GM19455 (cell line): ENCODE measurements around the gene KIAA1210.

Source experiments
- ATAC-seq: cut with Tn5 transposase; IDR thresholded peaks from one replicate; pipeline ENCODE4 v1.9.1; 2021; ENCODE audit not compliant: unreplicated experiment

Gene KIAA1210

DNA sequence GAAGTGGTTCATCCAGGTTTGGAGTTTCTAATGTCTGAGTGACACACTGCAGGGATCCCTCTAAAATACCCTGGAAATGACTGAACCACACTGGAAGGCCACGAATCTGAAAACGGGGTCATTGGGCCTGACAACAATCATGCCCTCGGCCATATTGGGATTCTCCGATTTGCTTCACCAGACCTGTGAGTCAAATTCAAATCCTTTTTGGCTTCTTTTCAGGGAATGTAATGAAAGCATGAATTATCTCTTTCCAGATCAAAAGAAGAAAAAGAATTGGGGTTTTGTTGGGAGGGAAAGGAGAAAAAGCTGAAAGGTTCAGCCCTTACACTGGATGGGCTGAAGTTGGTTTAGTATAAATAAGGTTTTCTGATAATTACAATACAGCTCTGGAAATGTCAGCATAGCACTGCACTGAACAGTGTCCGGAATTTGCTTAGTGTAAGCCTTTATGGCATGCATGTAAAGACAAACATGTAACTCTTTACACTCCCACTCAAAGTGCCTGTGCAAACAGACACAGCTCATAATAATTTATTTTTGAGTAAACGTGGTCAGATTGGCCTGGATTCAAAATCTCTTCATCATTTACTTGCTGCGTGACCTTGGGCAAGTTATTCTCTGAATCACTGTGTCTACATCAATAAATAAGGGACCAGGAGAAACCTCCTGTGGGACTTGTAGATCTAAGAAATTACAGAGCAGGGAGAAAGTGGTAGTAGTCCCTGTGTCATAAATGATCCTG lies 33.4 kb downstream of the KIAA1210 start:
- no peak for ATAC-seq

DNA sequence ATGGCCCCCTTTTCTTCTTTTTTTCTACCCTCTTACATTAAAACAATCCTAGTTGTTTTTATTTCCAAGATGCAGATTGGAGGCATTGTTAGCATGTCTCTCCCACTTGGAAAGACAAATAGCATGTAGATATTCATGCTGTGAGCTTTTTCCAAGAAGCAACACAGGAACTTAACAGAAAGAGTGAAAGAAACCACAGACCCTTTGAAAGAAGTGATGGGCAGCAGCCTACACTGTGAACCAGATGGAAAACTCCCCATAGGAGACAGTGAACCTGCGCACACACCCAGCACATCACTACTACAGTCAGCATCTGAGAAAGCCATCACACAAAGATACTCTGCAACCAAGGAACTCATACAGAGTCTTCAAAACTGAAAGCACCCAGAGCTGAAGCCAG lies 37.0 kb downstream of the KIAA1210 start:
- no peak for ATAC-seq

DNA sequence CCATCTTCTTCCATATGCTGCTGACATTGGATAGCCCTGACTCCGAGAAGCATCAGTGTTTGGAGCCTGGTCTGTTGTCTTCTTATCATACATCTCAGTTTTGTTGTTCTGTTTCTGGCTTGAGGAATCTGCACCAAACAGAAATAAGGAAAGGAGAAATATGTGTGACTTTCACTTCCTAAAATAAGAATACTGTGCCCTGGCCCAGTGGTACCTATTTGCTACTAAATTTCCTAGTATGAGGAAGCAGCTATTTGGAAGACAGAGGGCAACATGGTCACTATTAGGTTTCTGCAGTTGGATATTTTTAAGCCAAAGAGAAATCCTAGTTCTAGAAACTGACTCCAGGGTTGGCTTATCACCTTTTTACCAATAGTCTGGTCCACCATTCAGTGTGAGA lies 38.0 kb downstream of the KIAA1210 start:
- no peak for ATAC-seq

GRCh38 chrX:119087121-119087520 lies 40.5 kb downstream of the KIAA1210 start:
- no peak for ATAC-seq

- ATAC-seq = no peak
These were observed 42.8 kb downstream of the KIAA1210 start for GRCh38 chrX:119084766-119085165.

DNA sequence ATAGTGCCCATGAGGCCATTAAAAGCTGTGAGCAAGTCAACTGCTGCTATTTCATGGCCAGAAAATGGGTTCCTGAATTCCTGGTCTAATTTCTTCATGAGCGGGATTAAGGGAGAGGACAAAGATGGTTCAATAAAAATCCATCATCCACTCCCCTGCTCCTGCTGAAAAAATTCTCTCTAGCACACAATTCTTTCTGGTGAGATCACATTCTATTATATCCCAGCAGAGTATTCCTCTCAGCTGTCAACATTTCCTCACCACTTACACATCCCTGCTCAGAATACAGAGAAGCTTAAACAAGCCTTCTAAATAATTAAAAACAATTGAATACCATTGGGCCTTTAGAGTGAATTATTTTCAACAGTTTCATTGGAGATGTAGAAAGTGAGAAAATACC lies 45.3 kb downstream of the KIAA1210 start:
- no peak for ATAC-seq

GRCh38 chrX:119075270-119076025 lies 52.2 kb downstream of the KIAA1210 start:
- no peak for ATAC-seq

- ATAC-seq = no peak
These were observed 53.7 kb downstream of the KIAA1210 start for GRCh38 chrX:119073911-119074310.

- ATAC-seq = no peak
These were observed 54.3 kb downstream of the KIAA1210 start for GRCh38 chrX:119073200-119073905.

DNA sequence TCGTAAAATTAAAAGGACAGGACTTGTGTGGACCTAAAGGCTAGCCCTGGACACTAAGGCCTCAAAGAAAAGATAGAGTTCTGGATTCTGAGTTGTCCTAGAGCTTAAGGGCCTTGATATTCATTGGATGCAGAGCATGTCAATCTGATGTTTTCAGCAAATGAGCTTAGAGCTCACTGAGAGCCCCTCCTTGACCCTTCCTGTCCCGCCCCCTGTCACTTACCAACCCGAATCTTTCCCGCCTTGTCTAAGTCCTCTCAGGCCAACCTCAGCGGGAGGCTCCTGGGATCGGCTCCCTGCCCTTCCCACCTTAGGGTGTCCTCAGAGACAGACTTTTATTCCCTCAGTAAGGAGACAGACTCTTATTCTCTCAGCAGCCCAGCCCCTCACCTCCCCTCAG lies 54.9 kb downstream of the KIAA1210 start, which contains the start of gene CT47C1:
Gene CT47C1, plus strand, starts transcription at position 250 of the 400 bp plus-strand sequence. CDS start 233 bp downstream, outside the sequence.
- no peak for ATAC-seq

- no peak for ATAC-seq
These were observed 56.2 kb downstream of the KIAA1210 start for GRCh38 chrX:119071381-119071780.

- no peak for ATAC-seq
These were observed 57.9 kb downstream of the KIAA1210 start for GRCh38 chrX:119069762-119070161.

DNA sequence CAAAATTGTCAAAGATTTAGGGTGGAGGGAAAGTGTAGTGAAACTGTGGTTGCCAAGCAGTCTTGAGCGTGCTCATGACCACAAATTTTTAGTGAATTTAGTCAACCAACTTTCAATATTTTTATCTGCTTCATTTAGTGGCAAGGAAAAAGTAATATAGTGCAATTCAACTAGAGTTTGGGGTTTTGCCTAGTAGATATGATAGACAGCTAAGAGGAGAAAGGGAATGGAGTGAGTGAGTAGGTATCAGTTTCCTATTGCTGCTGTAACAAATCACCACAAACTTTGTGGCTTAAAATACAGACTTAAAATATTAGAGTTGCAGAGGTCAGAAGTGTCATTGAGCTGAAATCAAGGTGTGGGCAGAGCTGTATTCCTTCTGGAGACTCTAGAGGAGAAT lies 58.5 kb downstream of the KIAA1210 start:
- ATAC-seq = no peak

DNA sequence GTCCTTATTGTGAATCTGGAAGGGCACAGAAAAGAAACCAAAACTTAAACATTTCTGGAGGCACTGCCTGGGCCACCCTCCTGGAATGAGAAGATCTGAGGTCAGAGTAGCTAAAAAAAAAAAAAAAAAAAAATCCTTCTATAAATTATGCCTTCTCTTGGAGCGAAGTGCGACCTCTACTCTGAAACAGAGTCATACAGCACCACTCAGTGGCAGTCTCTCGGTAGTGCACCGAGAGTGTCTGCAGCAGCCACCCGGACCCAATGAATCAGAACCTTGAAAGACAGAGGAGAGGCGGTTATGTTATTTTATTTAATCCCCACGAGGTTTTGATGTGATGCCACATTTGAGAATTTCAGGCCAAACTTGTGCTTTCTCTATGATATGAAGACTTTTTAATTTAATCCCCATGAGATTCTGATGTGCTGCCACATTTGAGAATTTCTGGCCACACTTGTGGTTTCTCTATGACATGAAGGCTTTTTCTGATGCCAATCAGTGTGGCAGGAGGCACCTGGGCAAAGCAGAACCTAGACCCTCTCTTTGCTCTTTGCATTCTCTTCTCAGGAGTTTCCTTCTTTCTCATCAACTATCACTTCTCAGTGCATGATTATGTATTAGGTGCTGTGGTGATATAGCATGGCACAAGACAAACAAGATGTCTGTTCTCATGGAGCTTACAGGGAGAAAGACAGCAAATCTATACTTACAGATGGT lies 60.4 kb downstream of the KIAA1210 start:
- no peak for ATAC-seq

DNA sequence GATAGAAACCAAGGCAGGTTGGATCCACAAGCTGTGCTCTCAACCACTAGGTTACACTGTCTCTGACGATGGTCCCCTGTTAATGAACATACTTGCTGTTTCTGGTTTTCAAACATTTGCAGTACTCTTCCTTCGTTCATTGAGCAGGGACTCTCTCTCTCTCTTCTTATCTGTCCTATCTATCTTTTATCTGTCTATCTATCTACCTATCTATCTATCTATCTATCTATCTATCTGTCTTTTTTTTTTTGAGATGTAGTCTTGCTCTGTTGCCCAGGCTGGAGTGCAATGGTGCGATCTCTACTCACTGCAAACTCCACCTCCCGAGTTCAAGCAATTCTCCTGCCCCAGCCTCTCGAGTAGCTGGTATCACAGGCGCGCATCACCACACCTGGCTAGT lies 64.2 kb downstream of the KIAA1210 start:
- no peak for ATAC-seq

DNA sequence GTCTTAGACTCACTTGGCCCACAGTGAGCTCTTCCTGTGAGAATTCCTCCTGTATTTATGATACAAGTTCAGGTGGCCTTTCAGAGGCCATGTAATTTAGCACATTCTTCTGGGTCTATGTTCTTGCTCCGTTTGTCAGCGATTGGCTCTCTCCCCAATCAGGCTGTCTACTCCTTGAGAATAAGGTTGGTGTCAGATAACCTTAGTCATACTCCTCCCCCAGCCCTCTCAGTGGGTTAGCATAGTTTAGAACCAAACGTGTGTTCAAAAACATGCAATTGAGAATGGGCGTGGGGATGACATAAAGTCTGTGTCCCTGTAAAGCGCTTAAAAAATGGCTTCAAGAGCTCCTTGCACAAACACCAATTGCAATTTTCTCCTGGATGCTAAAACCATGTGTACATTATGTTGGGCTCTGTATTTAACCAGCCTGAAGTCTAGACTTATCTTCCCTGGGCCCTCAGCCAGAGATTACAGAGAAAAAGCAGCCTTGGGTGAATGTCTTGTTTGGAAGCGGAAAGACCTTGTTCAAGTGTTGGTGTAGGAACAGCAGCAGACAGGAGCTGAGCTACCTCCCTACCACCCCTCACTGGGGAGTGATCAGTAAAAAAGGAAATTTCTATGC lies 64.8 kb downstream of the KIAA1210 start:
- no peak for ATAC-seq

GRCh38 chrX:119055687-119056086 lies 71.9 kb downstream of the KIAA1210 start:
- ATAC-seq = no peak

DNA sequence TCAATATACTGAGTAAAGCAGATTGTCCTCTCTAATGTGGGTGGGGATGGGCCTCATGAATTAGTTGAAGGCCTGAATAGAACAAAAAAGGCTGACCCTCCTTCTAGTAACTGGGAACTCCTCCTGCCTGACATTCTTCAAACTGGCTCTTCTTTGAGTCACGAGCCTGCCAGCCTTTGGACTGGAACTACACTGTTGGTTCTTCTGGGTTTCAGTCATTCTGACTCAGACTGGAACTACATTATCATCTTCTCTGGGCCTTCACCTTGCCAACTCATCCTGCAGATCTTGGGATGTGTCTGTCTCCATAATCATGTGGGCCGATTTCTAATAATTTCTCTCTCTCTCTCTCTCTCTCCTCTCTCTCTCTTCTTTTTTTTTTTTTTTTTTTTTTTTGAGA lies 81.7 kb downstream of the KIAA1210 start:
- no peak for ATAC-seq

GRCh38 chrX:119042996-119043395 lies 84.6 kb downstream of the KIAA1210 start:
- no peak for ATAC-seq

GRCh38 chrX:119042040-119042439 lies 85.6 kb downstream of the KIAA1210 start:
- no peak for ATAC-seq

- ATAC-seq = no peak
These were observed 86.4 kb downstream of the KIAA1210 start for GRCh38 chrX:119041175-119041574.
